D721Med (cell line): Measurements from ENCODE around the gene HPCA.

Experiments used
- DNase-seq: peaks from one replicate; pipeline ENCODE4 v3.0.0; 2011; ENCODE audit warnings: low spot score; ENCODE audit not compliant: insufficient read length
- FAIRE-seq: peaks from 2 replicates; lab custom pipeline; 2011; peaks lifted over from hg19 to GRCh38; lab: Jason Lieb, UNC
- CTCF ChIP-seq: IDR thresholded peaks from 2 replicates; pipeline ENCODE4 v1.5.1; 2012; ENCODE audit warnings: mild to moderate bottlenecking, control low read depth; ENCODE audit not compliant: insufficient read depth; ENCODE audit errors: missing control alignments

HPCA gene

GRCh38 chr1:32884726-32885125 is 1.6 kb upstream of the HPCA start:
- FAIRE-seq: no peak
- no peak for DNase-seq
- TF ChIP-seq CTCF: no peak

- FAIRE-seq (no peak), DNase-seq (no peak)
- TF ChIP-seq CTCF: no peak
Observed at GRCh38 chr1:32885676-32886003, 651 bp upstream of the HPCA start.

- TF ChIP-seq CTCF: no peak
- DNase-seq (no peak), FAIRE-seq (no peak)
Observed at GRCh38 chr1:32886828-32887414, 630 bp downstream of the HPCA start.

GRCh38 chr1:32887623-32888022 is 1.3 kb downstream of the HPCA start:
- FAIRE-seq: no peak
- TF ChIP-seq CTCF: no peak

GRCh38 chr1:32888134-32888533 is 1.8 kb downstream of the HPCA start:
- FAIRE-seq (no peak), DNase-seq (no peak)
- TF ChIP-seq CTCF: no peak

More at GRCh38 chr1:32887623-32888022, 1.3 kb downstream of the HPCA start:
- DNase-seq: no peak

GRCh38 chr1:32888677-32889420 is 2.6 kb downstream of the HPCA start:
- no peak for FAIRE-seq
- no peak for TF ChIP-seq CTCF
- no peak for DNase-seq

GRCh38 chr1:32889731-32890278 is 3.5 kb downstream of the HPCA start:
- DNase-seq (no peak), FAIRE-seq (no peak)
- TF ChIP-seq CTCF: no peak
